Common myeloid progenitor, CD34-positive (primary cell): ENCODE results near the gene ANKRD16.
"Not testable (repeated sequence)": the region's sequence is repeated elsewhere in the genome, so short reads cannot be mapped to it uniquely, and the experiment has no call there.

Source experiments
- CTCF ChIA-PET: fragments of 350-600 bp; sonication (Branson Sonifier 250); formaldehyde crosslinking; loops from one replicate; lab custom pipeline; 2021; ENCODE audit warnings: antibody characterized with exemption; lab: Charles Lee
- POLR2A ChIA-PET: fragments of 350-600 bp; sonication (Branson Sonifier 250); formaldehyde crosslinking; loops from one replicate; lab custom pipeline; 2021; ENCODE audit warnings: antibody characterized with exemption; lab: Charles Lee
- DNase-seq, 3 donors: peaks; one replicate each; pipeline versions ENCODE4 v3.0.0 to v3.0.0-alpha.2; 2013
- H3K27ac ChIP-seq, 2 experiments: 1 replicate in 1 of 2; 2 replicates in 1 of 2; pipeline ENCODE4 v1.7.0; 2013; ENCODE audit warnings: inconsistent platforms in 2 of 2, low read length in 2 of 2, mild to moderate bottlenecking in 2 of 2, low read depth in 1 of 2, moderate library complexity in 1 of 2; ENCODE audit not compliant: severe bottlenecking in 2 of 2, insufficient read depth in 1 of 2, poor library complexity in 1 of 2
- H3K27me3 ChIP-seq, 5 experiments: replicated peaks in 2 of 5; 1 replicate in 3 of 5; 2 replicates in 2 of 5; pipeline versions ENCODE4 v1.6.1 to v1.7.0; 2013; ENCODE audit warnings: low read length in 4 of 5, mild to moderate bottlenecking in 2 of 5, moderate library complexity in 2 of 5, inconsistent platforms in 1 of 5; ENCODE audit not compliant: insufficient read depth in 5 of 5, control insufficient read depth in 4 of 5
- H3K36me3 ChIP-seq, 4 experiments: 1 replicate in 2 of 4; 2 replicates in 2 of 4; pipeline versions ENCODE4 v1.6.1 to v1.7.0; 2013; ENCODE audit warnings: low read length in 3 of 4, control low read depth in 1 of 4, mild to moderate bottlenecking in 1 of 4; ENCODE audit not compliant: control insufficient read depth in 4 of 4, insufficient read depth in 4 of 4
- H3K4me1 ChIP-seq, 4 experiments: 1 replicate in 3 of 4; 2 replicates in 1 of 4; pipeline versions ENCODE4 v1.6.1 to v1.7.1; 2013; ENCODE audit warnings: low read length in 3 of 4, mild to moderate bottlenecking in 3 of 4, control low read depth in 1 of 4, inconsistent platforms in 1 of 4, moderate library complexity in 1 of 4; ENCODE audit not compliant: control insufficient read depth in 4 of 4, insufficient read depth in 4 of 4; ENCODE audit errors: control extremely low read depth in 1 of 4
- H3K4me3 ChIP-seq, 7 experiments: 1 replicate in 4 of 7; 2 replicates in 3 of 7; pipeline versions ENCODE4 v1.5.1 to v1.7.0; 2013; ENCODE audit warnings: mild to moderate bottlenecking in 7 of 7, low read length in 6 of 7, moderate library complexity in 6 of 7, inconsistent platforms in 2 of 7, low read depth in 2 of 7, control low read depth in 1 of 7; ENCODE audit not compliant: insufficient read depth in 4 of 7, control insufficient read depth in 1 of 7; ENCODE audit errors: extremely low read depth in 1 of 7
- H3K9me3 ChIP-seq, 5 experiments: 1 replicate in 4 of 5; 2 replicates in 1 of 5; pipeline versions ENCODE4 v1.6.1 to v1.7.1; 2013; ENCODE audit warnings: low read length in 4 of 5, mild to moderate bottlenecking in 2 of 5, inconsistent platforms in 1 of 5, low read depth in 1 of 5, moderate library complexity in 1 of 5; ENCODE audit not compliant: control insufficient read depth in 4 of 5, insufficient read depth in 2 of 5; ENCODE audit errors: control extremely low read depth in 1 of 5
- WGBS: methylation state at CpG from one replicate; pipeline ENCODE4 v1.1.5; 2013; ENCODE audit not compliant: insufficient coverage; 5-methylcytosine and 5-hydroxymethylcytosine counted together

Gene ANKRD16

GRCh38 chr10:5888351-5888750 lies 1.3 kb downstream of the ANKRD16 start:
- WGBS = 38% methylated on average over 6 of the region's 10 CpGs
- Histone ChIP-seq H3K4me3 (peak overlapping the region in 5 of 7 experiments; percentile 75 to 89 (median 87)), H3K4me1 (peaks cover 6 to 27% (median 21%) of the 10 kb centered on the region in 4 experiments), H3K36me3 (peaks cover 3 to 32% (median 15%) of the 10 kb centered on the region in 4 experiments), H3K9me3 (no peaks in the 10 kb centered on the region), H3K27me3 (no peaks in the 10 kb centered on the region), H3K27ac (no peak overlapping the region)
- CTCF ChIA-PET = interaction anchor here (1.1 to 2.8 kb wide), 6 partner anchors 8 to 83 kb away, joined by 3 to 11 read pairs (median 3); no protein-coding TSS in a partner anchor
- POLR2A ChIA-PET = interaction anchor here (0.6 kb wide), 1 partner anchor 9 kb away, joined by 6 read pairs; no protein-coding TSS in a partner anchor
- DNase-seq = peak in 2 of 3 donors; percentile 14 to 24

- DNase-seq = no peak
- no peaks in the 10 kb centered on the region for H3K9me3 ChIP-seq
- no peaks in the 10 kb centered on the region for H3K27me3 ChIP-seq
- 93% methylated on average over 3 of the region's 8 CpGs for WGBS
- H3K36me3 ChIP-seq = peaks cover 3 to 35% (median 21%) of the 10 kb centered on the region in 4 experiments
- peak overlapping the region in 1 of 7 experiments; percentile 87 for H3K4me3 ChIP-seq
- CTCF ChIA-PET = interaction anchor here (1.1 to 2.8 kb wide), 6 partner anchors 9 to 84 kb away, joined by 3 to 11 read pairs (median 3); no protein-coding TSS in a partner anchor
- POLR2A ChIA-PET = no interaction called here
- H3K27ac ChIP-seq = no peak overlapping the region
- peaks cover 6 to 27% (median 21%) of the 10 kb centered on the region in 4 experiments for H3K4me1 ChIP-seq
Measured at GRCh38 chr10:5887641-5888040, 2.1 kb downstream of the ANKRD16 start.

GRCh38 chr10:5887029-5887428 lies 2.7 kb downstream of the ANKRD16 start:
- ChIA-PET POLR2A (no interaction called here), CTCF (interaction anchor here (1.3 kb wide), 1 partner anchor 13 kb away, joined by 6 read pairs; no protein-coding TSS in a partner anchor)
- peaks cover 3 to 34% (median 26%) of the 10 kb centered on the region in 4 experiments for H3K36me3 ChIP-seq

GRCh38 chr10:5885619-5886018 lies 4.1 kb downstream of the ANKRD16 start:
- POLR2A ChIA-PET = no interaction called here
- no peak for DNase-seq
- H3K4me1 ChIP-seq = peaks cover 0 to 18% (median 13%) of the 10 kb centered on the region in 4 experiments
- peaks cover 3 to 36% (median 28%) of the 10 kb centered on the region in 4 experiments for H3K36me3 ChIP-seq
- 100% methylated on average over 5 of the region's 5 CpGs for WGBS
- H3K27me3 ChIP-seq = no peaks in the 10 kb centered on the region
- H3K4me3 ChIP-seq = no peak overlapping the region
- H3K9me3 ChIP-seq = no peaks in the 10 kb centered on the region
- H3K27ac ChIP-seq = no peak overlapping the region
- CTCF ChIA-PET = interaction anchor here (0.8 to 1.1 kb wide), 2 partner anchors 9 to 11 kb away, joined by 3 read pairs; no protein-coding TSS in a partner anchor

More at GRCh38 chr10:5887029-5887428, 2.7 kb downstream of the ANKRD16 start:
- H3K27me3 ChIP-seq = no peaks in the 10 kb centered on the region
- H3K9me3 ChIP-seq = no peaks in the 10 kb centered on the region
- WGBS = 100% methylated on average over 1 of the region's 1 CpG
- peaks cover 6 to 27% (median 21%) of the 10 kb centered on the region in 4 experiments for H3K4me1 ChIP-seq
- no peak overlapping the region for H3K27ac ChIP-seq
- no peak overlapping the region for H3K4me3 ChIP-seq
- DNase-seq = no peak

GRCh38 chr10:5882961-5883360 lies 6.7 kb downstream of the ANKRD16 start:
- POLR2A ChIA-PET = interaction anchor here (0.8 kb wide), 1 partner anchor 69 kb away, joined by 3 read pairs; no protein-coding TSS in a partner anchor
- DNase-seq = no peak
- WGBS = 100% methylated on average over 5 of the region's 8 CpGs
- Histone ChIP-seq H3K4me3 (no peak overlapping the region), H3K9me3 (no peaks in the 10 kb centered on the region), H3K27ac (no peak overlapping the region), H3K27me3 (no peaks in the 10 kb centered on the region), H3K4me1 (peaks cover 0 to 4% (median 2%) of the 10 kb centered on the region in 4 experiments), H3K36me3 (peaks cover 5 to 55% (median 37%) of the 10 kb centered on the region in 4 experiments)
- CTCF ChIA-PET = no interaction called here

- H3K4me1 ChIP-seq, H3K27ac ChIP-seq, H3K27me3 ChIP-seq, H3K9me3 ChIP-seq, POLR2A ChIA-PET, DNase-seq, H3K4me3 ChIP-seq: not testable (repeated sequence)
- 100% methylated on average over 3 of the region's 7 CpGs for WGBS
- peaks cover 7 to 39% (median 29%) of the 10 kb centered on the region in 4 experiments for H3K36me3 ChIP-seq
- CTCF ChIA-PET = interaction anchor here (0.7 to 1.9 kb wide), 2 partner anchors 11 to 254 kb away, joined by 3 to 7 read pairs; no protein-coding TSS in a partner anchor
Measured at GRCh38 chr10:5877041-5877440, 12.7 kb downstream of the ANKRD16 start.

GRCh38 chr10:5876181-5876768 lies 13.4 kb downstream of the ANKRD16 start:
- CTCF ChIA-PET = no interaction called here
- H3K9me3 ChIP-seq = no peaks in the 10 kb centered on the region
- 86% methylated on average over 13 of the region's 14 CpGs for WGBS
- DNase-seq = no peak
- H3K27me3 ChIP-seq = no peaks in the 10 kb centered on the region
- H3K36me3 ChIP-seq = peaks cover 7 to 36% (median 28%) of the 10 kb centered on the region in 4 experiments
- POLR2A ChIA-PET = no interaction called here
- no peak overlapping the region for H3K27ac ChIP-seq
- H3K4me3 ChIP-seq = no peak overlapping the region
- no peaks in the 10 kb centered on the region for H3K4me1 ChIP-seq
